HCEC 1CT (cell line): Measurements from ENCODE around the gene NUP50.
"Not testable (repeated sequence)": the region's sequence is repeated elsewhere in the genome, so short reads cannot be mapped to it uniquely, and the experiment has no call there.

Experiments
- DNase-seq: peaks from one replicate; pipeline ENCODE4 v3.0.0-alpha.2; 2017

NUP50 gene

GRCh38 chr22:45163099-45163450 lies 650 bp upstream of the NUP50 start:
- DNase-seq: peak; percentile 34

DNA sequence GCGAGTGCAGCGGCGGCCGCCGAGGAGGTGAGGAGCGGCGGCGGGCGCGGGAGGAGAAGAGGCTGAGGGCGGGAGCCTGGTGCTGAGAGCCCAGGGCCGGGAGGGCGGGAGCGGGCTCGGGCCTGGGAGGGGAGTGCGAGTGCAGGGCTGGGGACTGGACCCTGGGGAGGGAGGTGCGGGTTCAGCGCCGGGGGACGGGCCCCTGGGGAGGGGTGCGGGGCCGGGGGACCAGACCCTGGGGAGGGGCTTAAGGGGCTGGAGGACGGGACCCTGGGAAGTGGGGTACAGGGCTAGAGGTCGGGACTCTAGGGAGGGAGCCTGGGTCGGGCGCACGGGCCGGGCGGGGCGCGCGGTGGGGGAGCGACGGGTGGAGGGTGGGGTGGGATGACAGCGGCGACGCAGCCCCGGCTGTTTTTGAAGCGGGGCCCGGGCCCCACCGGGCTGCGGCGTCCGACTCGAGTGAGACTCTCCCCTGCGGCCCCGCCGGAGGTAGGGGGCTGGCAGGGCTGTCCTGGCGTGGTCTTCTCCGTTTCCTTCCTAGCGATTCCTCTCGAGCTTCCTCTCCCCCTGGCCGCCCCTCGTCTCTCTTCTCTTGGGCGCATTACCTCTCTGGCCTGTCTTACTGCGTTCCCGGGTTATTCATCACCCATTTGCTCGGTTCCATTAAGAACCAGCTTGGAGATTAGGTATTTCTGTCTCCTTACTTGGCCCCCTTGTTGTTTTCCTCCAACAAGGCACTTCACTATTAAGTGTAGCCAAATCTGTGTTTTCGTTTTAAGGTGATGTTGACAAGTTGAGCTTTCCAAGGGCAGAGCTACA lies 754 bp downstream of the NUP50 start:
- peak; percentile 13 for DNase-seq

- no peak for DNase-seq
Observed at GRCh38 chr22:45166932-45167331, 3.2 kb downstream of the NUP50 start.

DNA sequence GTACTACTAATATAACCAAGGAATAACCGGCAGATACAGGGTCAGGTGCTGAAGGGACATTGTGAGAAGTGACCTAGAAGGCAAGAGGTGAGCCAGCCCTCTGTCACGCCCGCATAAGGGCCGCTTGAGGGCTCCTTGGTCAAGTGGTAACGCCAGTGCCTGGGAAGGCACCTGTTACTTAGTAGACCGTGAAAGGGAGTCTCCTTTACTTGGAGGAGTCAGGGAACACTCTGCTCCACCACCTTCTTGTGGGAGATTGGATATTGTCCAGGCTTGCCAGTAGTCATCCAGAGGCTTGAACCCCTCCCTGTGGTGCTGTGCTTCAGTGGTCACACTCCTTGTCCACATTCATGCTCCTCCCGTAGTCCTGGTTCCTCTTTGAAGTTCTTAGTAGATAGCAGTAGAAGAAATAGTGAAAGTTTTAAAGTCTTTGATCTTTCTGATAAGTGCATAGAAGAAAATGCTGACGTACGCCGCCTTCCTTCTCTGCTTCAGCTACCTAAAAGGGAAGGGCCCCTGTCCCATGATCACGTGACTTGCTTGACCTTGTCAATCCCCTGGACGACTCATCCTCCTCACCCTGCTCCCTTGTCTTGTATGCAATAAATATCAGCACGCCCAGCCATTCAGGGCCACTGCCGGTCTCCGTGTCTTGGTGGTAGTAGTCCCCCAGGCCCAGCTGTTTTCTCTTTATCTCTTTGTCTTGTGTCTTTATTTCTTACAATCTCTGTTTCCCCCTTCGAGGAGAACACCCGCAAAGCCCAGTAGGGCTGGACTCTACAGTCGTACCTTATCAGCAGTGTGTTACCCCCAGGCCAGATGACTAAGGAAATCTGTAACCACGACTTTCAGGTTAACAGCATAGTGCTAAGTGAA lies 6.1 kb downstream of the NUP50 start:
- DNase-seq: no peak

- no peak for DNase-seq
Observed at GRCh38 chr22:45171830-45172229, 8.1 kb downstream of the NUP50 start.

- no peak for DNase-seq
Observed at GRCh38 chr22:45172881-45173585, 9.3 kb downstream of the NUP50 start.

GRCh38 chr22:45179276-45180049 lies 15.7 kb downstream of the NUP50 start:
- DNase-seq: no peak

- DNase-seq: no peak
Observed at GRCh38 chr22:45180146-45180679, 16.5 kb downstream of the NUP50 start.

DNA sequence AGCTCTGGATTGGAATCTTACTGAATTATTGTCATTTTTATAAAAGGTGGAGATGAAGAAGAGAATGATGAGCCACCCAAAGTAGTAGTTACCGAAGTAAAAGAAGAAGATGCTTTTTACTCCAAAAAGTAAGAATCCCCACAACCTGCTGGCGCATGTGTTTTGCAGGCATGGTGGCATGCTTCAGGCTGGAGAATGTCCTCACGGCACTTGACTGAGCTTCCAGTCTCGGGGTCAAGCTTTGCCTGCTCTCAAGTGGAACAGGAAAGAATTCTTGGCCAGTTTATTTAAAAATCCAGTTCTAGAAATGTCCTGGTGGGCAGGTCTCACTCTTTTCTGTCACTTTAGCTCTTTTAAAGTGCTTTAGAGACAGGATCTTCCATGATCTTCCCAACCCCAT lies 17.5 kb downstream of the NUP50 start:
- DNase-seq: no peak

- no peak for DNase-seq
Observed at GRCh38 chr22:45181766-45182165, 18.0 kb downstream of the NUP50 start.

- no peak for DNase-seq
Observed at GRCh38 chr22:45183974-45184373, 20.2 kb downstream of the NUP50 start.

- no peak for DNase-seq
Observed at GRCh38 chr22:45185718-45186514, 22.2 kb downstream of the NUP50 start.

DNA sequence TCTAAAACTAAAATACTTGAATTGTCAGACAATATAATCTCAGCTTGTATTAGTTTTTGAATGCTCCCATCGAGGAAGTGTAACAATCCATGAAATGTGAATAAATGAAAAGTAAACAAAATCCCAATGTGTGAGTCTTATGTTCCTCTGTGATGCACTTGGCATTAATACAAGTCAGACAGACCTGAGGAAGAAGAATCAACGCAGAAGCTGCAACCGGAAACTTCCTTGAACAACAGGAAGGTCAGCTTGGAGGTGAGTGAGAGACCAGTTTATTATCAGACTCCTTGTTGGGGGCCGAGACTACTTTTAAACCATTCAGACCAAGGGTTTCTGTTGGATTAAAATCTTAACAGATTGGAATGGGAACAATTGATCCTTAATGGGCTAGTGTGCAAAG lies 24.2 kb downstream of the NUP50 start:
- no peak for DNase-seq

DNA sequence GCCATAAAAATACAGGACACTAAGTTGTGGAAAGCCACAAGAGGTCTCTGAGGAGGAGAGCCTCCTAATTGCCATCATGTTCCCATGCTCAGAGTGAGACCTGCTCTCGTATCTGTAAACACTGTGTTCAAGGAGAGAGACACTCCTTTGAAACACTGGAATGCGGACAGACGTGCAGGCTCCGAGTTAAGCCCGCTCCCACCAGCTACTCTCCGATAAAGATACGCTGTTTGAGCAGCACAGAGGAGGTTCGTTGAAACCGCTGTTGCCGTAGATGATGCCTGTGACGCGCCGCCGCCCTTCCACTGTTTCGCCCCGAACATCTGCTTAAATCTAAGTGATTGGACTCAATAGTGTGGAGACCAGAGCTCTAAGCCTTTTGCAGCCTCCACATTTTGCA lies 25.1 kb downstream of the NUP50 start:
- DNase-seq: no peak

GRCh38 chr22:45190202-45190872 lies 26.6 kb downstream of the NUP50 start:
- DNase-seq: no peak

DNA sequence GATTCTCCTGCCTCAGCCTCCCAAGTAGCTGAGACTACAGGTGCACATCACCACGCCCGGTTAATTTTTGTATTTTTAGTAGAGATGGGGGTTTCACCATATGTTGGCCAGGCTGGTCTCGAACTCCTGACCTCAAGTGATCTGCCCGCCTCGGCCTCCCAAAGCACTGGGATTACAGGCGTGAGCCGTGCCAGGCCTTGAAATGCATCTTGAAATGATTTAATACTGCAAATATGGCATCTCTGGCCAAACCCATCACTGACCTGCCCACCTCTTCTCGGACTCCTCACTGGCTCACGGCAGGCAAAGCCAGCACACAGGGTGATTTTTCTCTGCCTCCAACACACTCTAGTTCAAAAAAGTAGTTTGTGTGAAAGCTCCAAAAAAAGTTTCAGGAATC lies 28.0 kb downstream of the NUP50 start:
- DNase-seq: not testable (repeated sequence)

DNA sequence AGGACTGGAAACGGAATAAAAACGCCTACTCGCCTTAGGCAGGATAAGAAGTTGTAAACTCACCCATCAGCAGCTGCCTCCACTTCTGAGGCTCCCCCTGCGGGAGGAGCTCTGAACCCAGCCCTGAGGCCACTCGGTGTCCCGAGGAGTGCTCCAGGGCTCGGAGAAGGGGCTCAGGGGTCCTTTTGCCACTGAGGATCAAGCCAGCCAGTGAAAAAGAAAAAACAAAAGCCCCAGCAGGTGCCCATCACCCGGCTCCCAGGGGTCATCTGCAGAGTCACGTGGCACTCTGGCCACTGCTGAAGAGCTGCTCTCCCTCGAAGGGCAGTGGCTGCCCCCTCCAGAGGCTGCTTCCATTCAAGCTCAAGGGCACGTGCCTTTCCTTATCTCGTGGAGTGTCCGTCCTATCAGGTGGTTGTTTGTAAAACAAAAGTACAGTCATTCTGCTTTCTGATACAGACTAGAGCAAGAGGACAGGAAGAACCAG lies 29.0 kb downstream of the NUP50 start:
- no peak for DNase-seq

DNA sequence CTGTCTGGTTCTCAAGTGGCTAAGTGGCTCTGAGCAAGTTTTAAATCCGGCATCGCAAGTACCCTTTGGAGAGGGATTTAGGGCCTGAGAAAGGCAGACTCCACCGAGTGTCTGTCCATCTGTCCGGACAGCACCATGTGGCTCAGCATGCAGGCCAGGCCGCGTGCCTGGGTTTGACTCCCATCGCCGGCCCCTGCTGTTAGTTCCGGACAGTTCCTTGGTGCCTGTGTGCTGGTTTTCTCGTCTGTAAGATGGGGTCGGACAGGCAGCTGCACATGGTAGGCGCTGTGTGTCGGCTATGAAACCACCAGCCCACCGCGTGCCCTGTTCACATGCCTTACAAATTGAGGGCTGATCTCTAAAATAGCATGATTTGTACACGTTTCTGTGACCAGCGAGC lies 31.0 kb downstream of the NUP50 start:
- no peak for DNase-seq

- DNase-seq: no peak
Observed at GRCh38 chr22:45195616-45196015, 31.9 kb downstream of the NUP50 start.

- no peak for DNase-seq
Observed at GRCh38 chr22:45196308-45196707, 32.6 kb downstream of the NUP50 start.
